GM10248 (cell line): ENCODE results near the gene SERPINA1.

ENCODE experiments used
- CTCF ChIA-PET: fragments of 300-600 bp; sonication (Branson Sonifier 250); formaldehyde crosslinking; extraction: SDS; loops from one replicate; lab custom pipeline; 2021; ENCODE audit warnings: antibody characterized with exemption; lab: Yijun Ruan, JAX
- POLR2A ChIA-PET: fragments of 350-650 bp; sonication (Branson Sonifier 250); formaldehyde crosslinking; extraction: SDS; loops from one replicate; lab custom pipeline; 2020; ENCODE audit warnings: antibody characterized with exemption; lab: Yijun Ruan, JAX
- DNase-seq: peaks from one replicate; pipeline ENCODE4 v3.0.0; 2012; ENCODE audit errors: extremely low spot score
- TF ChIP-seq, protein P1 (sequence below): IDR thresholded peaks from 2 replicates; pipeline ENCODE4 v1.5.1; 2012; ENCODE audit warnings: mild to moderate bottlenecking, low read depth; ENCODE audit errors: extremely low read depth, missing control alignments, control extremely low read depth

The SERPINA1 gene

DNA sequence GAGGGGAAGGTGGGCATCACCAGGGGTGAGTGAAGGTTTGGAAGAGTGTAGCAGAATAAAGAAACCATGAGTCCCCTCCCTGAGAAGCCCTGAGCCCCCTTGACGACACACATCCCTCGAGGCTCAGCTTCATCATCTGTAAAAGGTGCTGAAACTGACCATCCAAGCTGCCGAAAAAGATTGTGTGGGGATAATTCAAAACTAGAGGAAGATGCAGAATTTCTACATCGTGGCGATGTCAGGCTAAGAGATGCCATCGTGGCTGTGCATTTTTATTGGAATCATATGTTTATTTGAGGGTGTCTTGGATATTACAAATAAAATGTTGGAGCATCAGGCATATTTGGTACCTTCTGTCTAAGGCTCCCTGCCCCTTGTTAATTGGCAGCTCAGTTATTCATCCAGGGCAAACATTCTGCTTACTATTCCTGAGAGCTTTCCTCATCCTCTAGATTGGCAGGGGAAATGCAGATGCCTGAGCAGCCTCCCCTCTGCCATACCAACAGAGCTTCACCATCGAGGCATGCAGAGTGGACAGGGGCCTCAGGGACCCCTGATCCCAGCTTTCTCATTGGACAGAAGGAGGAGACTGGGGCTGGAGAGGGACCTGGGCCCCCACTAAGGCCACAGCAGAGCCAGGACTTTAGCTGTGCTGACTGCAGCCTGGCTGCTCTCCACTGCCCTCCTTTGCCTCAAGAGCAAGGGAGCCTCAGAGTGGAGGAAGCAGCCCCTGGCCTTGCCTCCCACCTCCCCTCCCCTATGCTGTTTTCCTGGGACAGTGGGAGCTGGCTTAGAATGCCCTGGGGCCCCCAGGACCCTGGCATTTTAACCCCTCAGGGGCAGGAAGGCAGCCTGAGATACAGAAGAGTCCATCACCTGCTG lies 7.0 kb downstream of the SERPINA1 start:
- POLR2A ChIA-PET = no interaction called here
- TF ChIP-seq, protein P1, sequence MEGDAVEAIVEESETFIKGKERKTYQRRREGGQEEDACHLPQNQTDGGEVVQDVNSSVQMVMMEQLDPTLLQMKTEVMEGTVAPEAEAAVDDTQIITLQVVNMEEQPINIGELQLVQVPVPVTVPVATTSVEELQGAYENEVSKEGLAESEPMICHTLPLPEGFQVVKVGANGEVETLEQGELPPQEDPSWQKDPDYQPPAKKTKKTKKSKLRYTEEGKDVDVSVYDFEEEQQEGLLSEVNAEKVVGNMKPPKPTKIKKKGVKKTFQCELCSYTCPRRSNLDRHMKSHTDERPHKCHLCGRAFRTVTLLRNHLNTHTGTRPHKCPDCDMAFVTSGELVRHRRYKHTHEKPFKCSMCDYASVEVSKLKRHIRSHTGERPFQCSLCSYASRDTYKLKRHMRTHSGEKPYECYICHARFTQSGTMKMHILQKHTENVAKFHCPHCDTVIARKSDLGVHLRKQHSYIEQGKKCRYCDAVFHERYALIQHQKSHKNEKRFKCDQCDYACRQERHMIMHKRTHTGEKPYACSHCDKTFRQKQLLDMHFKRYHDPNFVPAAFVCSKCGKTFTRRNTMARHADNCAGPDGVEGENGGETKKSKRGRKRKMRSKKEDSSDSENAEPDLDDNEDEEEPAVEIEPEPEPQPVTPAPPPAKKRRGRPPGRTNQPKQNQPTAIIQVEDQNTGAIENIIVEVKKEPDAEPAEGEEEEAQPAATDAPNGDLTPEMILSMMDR = no peak
- CTCF ChIA-PET = interaction anchor here (1.0 kb wide), 1 partner anchor 13 kb away, joined by 3 read pairs; no protein-coding TSS in a partner anchor
- no peak for DNase-seq

DNA sequence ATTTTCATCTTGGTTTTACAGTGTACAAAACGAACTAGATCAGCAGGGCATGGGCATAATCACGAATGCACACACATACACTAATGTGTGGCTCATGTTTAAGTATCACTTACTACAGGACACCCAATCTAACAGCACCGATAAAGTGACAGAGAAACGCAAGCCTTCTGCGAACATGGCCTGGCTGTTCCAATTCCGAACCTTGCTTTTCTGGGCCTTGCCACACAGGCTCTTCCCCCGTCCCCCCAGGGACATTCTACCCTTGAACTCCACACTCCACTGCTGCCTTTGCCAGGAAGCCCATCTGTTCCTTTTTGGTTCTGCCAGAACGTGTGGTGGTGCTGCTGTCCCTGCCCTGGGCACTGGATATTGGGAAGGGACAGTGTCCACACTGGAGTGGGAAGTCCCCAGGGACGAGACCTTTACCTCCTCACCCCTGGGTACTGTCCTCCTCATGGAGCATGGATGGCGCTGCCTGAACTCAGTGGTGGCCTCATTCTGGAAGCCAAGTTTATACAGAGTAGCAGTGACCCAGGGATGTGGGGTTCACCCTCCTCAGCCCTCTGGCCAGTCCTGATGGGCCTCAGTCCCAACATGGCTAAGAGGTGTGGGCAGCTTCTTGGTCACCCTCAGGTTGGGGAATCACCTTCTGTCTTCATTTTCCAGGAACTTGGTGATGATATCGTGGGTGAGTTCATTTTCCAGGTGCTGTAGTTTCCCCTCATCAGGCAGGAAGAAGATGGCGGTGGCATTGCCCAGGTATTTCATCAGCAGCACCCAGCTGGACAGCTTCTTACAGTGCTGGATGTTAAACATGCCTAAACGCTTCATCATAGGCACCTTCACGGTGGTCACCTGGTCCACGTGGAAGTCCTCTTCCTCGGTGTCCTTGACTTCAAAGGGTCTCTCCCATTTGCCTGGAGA lies 7.9 kb downstream of the SERPINA1 start:
- ChIA-PET POLR2A (no interaction called here), CTCF (no interaction called here)
- DNase-seq = no peak
- TF ChIP-seq, protein P1 = no peak

DNA sequence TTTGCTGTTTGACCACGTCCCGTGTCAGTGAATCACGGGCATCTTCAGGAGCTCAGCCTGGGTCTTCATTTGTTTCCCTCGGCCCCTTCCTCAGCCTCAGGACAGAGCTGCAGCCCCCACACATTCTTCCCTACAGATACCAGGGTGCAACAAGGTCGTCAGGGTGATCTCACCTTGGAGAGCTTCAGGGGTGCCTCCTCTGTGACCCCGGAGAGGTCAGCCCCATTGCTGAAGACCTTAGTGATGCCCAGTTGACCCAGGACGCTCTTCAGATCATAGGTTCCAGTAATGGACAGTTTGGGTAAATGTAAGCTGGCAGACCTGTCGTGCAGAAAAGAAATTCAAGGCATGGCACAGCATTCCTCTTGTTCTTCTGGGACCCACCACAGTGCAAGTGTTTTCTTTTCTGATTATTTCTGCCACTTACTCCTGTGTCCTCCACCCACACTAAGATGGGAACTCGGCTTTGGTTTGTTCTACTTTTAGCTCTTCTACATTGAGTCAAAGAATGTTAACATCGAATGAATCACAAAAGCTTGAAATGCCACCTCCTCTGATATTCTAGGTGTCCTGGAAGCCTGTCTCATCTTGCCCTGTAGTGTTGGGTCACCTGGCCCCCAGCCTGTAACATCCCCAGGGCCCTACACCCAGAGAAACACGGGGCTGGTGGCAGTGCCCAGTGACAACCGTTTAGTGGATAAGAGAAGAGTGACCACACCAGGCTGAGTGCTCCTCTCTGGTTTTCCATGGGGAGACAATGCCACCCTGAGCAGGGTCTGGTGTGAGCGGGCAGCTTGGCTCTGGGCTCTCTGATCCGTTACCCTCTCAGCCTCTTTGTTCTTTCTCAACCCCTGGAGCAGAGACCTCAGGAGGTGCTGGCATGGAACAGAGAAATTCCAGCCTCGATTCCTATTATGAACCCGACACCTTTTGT lies 8.8 kb downstream of the SERPINA1 start:
- DNase-seq = no peak
- ChIA-PET POLR2A (no interaction called here), CTCF (interaction anchor here (1.4 kb wide), 1 partner anchor 44 kb away, joined by 4 read pairs; no protein-coding TSS in a partner anchor)
- TF ChIP-seq, protein P1 = no peak

DNA sequence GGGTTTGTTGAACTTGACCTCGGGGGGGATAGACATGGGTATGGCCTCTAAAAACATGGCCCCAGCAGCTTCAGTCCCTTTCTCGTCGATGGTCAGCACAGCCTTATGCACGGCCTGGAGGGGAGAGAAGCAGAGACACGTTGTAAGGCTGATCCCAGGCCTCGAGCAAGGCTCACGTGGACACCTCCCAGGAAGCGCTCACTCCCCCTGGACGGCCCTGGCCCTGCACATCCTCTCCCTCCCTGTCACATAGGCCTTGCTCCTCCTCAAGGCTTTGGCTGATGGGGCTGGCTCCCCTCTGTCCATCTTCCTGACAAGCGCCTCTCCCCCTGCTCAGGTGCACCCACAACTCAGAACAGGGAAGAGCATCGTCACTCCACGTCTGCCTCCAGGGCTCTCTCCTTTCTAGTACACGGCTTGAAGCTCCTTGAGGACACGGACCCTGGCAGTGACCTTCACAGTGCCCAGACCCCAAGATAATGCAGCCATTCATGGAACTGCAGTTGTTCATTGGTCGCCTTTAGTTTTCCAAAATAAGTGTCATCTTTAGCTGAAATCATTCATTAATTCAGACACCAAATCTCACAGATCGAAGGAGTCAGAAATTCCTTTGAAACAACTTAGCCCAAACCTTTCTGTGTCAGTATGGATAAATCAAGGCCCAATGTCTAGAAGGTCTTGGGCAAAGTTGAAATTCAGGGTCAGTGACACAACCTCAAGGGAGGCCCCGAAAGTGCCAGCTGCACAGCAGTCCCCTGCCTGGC lies 9.7 kb downstream of the SERPINA1 start:
- CTCF ChIA-PET = interaction anchor here (1.4 kb wide), 1 partner anchor 45 kb away, joined by 4 read pairs; no protein-coding TSS in a partner anchor
- POLR2A ChIA-PET = no interaction called here
- TF ChIP-seq, protein P1 = no peak
- DNase-seq = no peak

DNA sequence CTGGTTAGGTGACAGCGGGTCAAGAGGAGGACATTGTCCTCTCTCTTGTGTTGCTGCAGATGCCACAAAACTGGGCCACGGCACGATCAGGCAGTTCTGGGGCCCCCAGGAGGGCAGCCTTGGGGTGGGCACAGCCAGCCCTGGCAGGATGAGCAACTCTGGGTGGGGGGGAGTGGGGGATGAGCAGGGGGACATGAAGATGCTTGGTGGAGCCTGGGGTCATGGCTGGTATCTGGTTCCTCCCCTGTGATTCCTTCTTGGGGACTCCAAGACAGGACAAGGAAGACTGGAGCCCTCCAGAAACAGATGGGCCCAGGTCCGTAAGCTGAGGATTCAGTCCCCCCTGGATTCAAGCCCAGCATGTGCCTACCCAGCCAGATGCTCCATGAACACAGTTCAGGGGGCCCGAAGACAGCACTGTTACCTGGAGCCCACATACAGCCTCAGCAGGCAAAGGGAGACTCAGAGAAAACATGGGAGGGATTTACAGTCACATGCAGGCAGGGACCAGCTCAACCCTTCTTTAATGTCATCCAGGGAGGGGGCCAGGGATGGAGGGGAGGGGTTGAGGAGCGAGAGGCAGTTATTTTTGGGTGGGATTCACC lies 10.4 kb downstream of the SERPINA1 start:
- CTCF ChIA-PET = no interaction called here
- no peak for DNase-seq
- POLR2A ChIA-PET = no interaction called here
- TF ChIP-seq, protein P1 = no peak
